UCSD-AML1 (cell line): Measurements from ENCODE around the gene NUP93.

Experiments used
- DNase-seq: peaks from one replicate; lab custom pipeline; 2025; ENCODE audit not compliant: unreplicated experiment; lab: John Stamatoyannopoulos, UW

The NUP93 gene

DNA sequence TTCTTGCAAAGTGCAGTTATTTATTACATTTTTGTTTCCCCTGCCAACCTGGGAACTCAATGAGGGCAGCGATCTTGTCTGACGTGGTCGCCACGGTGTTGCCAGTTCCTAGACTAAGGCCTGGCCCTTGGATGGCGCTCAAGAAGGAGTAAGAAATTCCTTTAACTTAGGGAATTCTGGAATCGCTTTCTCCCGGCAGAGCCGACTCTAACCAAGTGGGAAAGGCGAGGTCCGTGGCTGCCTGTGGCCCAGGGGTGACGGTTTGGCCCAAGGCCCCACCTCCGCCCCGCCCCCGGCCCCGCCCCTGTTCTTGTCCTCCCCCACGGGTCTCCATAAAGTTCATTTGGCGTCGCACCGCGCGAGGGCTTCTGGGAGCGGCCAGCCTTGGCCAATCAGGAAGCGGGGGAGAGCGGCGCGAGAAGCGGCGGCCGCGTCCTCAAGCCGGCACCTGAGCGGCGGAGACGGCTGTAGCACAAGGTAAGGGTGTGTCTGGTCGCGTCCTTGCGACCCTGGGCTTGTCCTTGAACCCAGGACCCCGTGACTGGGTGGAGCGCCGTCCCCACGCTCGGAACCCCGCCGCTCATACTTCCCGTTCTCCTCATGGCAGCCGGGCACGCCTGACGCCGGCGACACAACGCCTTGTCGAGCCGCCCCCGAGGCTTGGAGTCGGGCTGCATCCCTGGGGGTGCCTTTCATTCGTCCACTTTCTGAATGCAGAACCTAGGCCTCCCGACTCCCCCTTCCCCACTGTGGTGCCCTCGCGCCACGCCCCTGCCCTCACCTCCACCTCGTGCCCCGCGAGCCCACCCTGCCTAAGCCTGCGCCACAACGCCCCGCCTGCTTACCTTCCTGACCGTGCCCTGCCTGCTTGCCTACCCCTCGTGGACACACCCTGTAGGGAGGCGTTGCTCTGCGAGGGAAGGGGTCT lies at the start of gene NUP93:
Gene NUP93, plus strand, starts transcription at position 395 of the 928 bp plus-strand sequence. CDS start 18,119 bp downstream, outside the sequence.
- DNase-seq = peak; percentile 92

GRCh38 chr16:56681939-56682702 lies 47.8 kb upstream of the NUP93 start, which contains the start of gene MT1X:
Gene MT1X (plus strand): TSS chr16:56682470. CDS start chr16:56682541, 71 bp downstream.
- peak; percentile 87 for DNase-seq

DNA sequence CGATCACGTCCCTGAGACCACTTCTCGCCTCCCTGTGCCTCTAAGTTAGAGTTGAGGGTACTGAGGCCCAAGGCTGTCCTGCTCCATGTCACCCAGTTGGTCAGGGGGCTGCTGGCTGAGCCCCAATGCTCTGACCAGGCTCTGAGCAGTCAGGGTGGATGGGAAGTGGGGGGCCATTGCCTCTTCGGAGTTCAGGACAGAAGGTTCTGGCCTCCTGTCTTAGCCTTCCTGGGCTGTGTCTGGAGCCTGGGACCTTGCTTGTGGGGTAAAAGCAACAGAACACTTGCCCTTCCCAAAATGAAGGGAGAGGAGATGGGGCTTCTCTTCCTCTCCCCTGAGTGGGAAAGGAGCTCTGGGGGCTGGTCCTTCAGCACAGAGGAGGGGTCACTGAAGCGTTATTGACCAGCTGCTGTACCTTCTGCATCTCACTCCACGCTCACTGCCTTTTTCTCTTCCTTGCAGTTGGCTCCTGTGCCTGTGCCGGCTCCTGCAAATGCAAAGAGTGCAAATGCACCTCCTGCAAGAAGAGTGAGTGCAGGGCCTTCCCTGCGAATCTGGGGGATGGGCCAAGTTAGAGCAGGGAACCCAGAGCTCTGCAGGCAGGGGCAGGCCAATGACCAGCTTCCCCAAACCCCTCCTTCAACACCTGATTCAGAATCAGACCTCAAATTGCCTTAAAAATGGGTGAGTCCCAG lies 47.1 kb upstream of the NUP93 start:
- DNase-seq = no peak

DNA sequence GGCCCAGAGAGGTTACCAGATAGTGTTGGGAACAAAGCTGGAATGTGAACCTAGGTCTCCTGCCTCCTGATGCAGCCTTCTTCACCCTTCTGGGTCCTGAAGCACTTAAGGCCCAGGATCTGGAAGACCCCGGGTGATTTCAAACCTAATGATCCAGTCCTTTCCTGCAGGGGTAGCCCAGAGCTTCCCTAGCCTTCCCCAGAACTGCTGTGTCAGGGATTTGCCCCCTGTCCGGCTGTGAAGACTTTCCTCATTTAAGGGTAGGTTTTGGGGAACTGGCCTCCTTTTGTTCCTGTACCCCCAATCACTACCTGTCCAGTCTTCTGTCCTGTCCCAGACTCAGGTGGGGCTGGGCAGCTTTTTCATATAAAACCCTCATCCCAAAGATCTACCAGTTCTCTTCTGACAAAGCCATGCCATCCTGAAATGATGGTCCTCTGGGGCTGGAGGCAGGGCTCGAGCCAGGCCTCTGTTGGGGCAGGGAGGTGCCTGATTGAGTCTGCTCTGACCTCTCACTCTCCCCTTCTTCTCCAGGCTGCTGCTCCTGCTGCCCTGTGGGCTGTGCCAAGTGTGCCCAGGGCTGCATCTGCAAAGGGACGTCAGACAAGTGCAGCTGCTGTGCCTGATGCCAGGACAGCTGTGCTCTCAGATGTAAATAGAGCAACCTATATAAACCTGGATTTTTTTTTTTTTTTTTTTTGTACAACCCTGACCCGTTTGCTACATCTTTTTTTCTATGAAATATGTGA lies 46.3 kb upstream of the NUP93 start:
- no peak for DNase-seq

- DNase-seq = no peak
Observed at GRCh38 chr16:56684256-56684925, 45.5 kb upstream of the NUP93 start.

- DNase-seq = no peak
Observed at GRCh38 chr16:56684926-56685590, 44.9 kb upstream of the NUP93 start.

- no peak for DNase-seq
Observed at GRCh38 chr16:56686758-56687157, 43.2 kb upstream of the NUP93 start.

DNA sequence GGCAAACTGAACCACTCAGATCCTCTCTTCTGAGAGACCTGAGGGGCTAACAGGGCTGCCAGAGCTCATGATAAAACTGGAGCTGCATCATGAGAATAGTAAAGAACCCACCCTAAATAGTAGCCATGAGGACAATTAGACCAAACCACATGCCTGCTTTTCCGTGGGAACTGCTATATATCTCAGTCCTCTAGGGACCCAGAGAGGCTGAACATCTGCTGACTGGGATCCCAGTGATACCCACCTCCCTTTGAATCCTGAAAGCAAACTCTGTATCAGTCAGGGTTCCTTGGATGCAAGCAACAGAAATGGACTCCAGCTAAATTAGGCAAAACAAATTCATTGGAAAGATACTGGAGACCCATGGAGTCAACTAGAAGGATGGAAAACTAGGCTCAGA lies 41.2 kb upstream of the NUP93 start:
- no peak for DNase-seq

DNA sequence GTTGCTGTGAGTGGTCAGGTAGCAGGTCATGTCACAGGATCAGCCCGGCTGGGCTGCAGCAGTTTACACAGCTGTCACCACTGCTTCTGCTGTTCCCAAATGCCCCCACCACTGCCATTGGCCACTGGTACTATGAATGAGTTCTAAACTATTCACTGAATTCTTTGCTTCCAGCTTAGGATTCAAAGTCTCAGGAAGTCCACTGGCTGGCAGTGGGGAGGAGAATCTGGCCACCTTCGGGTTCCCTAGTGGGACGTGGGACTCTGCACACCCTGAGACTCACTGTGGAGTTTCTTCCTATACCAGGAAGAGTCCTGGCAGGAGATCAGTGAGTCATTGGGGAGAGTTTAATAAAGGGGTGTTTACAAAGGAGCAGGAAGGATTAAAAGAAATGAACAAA lies 40.8 kb upstream of the NUP93 start:
- DNase-seq = no peak

GRCh38 chr16:56690420-56691122 lies 39.4 kb upstream of the NUP93 start:
- no peak for DNase-seq

- no peak for DNase-seq
Observed at GRCh38 chr16:56691885-56692284, 38.0 kb upstream of the NUP93 start.

DNA sequence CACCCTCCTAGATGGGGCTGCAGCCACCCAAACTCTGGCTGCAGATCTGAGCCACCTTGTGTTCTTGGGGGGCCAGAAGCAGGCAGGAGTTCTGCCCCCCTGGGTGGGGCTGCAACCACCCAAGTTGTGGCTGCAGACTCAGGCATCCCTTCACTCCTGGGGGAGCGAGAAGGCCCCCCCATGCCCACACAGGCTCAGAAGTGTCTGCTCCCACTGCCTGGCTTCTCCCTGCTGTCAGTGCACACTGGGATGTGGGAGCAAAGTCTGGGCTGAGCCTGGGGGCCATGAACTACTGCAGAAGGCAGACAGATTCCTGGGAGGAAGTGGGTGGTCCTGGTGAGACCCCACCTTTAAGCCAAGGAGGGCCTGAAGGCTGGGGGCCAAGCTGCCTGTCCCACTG lies 34.7 kb upstream of the NUP93 start:
- DNase-seq = no peak

DNA sequence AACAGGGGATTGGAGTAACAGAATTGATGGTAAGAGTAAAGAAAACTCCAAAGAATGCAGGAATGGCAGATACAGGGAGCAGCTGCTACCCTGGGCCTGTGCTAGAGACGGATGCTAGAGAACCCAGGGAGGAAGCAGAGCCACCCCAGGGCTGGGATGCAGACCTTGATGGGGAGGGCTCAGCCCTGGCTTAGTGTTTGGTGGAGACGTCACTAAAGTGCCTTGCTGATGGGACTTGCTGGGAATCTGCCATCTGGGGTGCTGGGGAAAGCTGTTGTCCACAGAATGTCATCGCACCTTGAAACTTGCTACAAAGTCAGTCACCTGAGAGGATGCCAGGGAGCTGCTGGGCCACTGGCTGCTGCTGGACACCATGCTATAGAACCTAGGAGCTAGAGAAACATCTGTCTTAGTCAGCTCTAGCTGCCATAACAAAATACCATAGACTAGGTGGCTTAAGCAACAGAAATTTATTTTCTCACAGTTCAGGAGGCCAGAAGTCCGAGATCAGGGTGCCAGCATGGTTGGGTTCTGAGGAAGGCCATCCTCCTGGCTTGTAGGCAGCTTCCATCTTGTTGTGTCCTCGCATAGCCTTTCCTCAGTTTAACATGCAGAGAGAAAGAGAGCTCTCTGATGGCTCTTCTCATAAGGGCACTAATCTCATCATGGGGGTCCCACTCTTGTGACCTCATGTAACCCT lies 32.3 kb upstream of the NUP93 start:
- DNase-seq = no peak

GRCh38 chr16:56700195-56700594 lies 29.7 kb upstream of the NUP93 start:
- no peak for DNase-seq

- no peak for DNase-seq
Observed at GRCh38 chr16:56700631-56701030, 29.3 kb upstream of the NUP93 start.

DNA sequence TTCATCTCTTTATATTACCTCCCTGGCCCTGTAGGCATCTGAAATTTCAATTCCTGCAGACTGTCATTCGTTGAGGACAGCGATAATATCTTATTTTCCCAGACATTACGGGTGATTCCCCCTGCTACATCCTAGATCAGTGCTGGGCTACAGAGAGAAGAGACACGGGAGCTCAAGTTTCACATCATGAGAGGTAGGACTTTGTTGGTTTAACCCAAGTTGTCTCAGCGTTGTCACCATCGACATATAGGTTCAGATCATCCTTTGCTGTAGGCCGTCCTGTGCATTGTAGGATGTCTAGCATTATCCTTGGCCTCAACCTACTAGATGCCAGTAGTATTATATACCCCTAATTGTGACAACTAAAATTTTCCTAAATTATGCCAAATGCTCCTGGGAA lies 28.4 kb upstream of the NUP93 start:
- DNase-seq = no peak

DNA sequence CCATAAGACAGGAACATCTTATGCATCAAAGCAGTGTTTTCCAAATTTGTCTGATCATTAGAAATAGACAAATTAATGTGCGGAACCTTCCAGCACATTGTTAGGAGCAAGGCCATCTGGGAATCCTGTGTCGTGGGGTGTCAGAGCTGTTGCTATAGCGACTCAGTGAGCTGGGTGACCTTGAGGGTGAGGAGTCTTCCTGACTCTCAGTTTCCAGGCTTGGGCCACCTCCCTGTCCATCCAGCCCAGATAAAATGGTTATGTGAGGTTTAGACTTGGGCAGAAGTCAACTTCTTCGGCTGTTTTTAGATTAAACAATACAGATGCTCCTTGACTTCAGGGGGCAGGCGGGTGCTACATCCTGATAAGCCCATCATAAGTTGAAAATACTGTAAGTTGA lies 27.1 kb upstream of the NUP93 start:
- no peak for DNase-seq
